G401.6 (cell line): ENCODE results near the gene LMBR1.
"Not testable (repeated sequence)": the region's sequence is repeated elsewhere in the genome, so short reads cannot be mapped to it uniquely, and the experiment has no call there.

Source experiments
- FAIRE-seq: peaks from 2 replicates; lab custom pipeline; 2012; peaks lifted over from hg19 to GRCh38; lab: Jason Lieb, UNC

Gene LMBR1

GRCh38 chr7:156906200-156906649 lies 13.2 kb upstream of the LMBR1 start:
- no peak for FAIRE-seq

GRCh38 chr7:156903232-156903909 lies 10.4 kb upstream of the LMBR1 start:
- FAIRE-seq = no peak

GRCh38 chr7:156900093-156900492 lies 7.1 kb upstream of the LMBR1 start:
- not testable (repeated sequence) for FAIRE-seq

GRCh38 chr7:156898938-156899337 lies 6.0 kb upstream of the LMBR1 start:
- no peak for FAIRE-seq

- no peak for FAIRE-seq
These were observed 4.7 kb upstream of the LMBR1 start for GRCh38 chr7:156897673-156898072.

- no peak for FAIRE-seq
These were observed 3.5 kb upstream of the LMBR1 start for GRCh38 chr7:156896388-156897022.

- no peak for FAIRE-seq
These were observed 2.2 kb upstream of the LMBR1 start for GRCh38 chr7:156895024-156895780.

GRCh38 chr7:156892081-156892800 lies 742 bp downstream of the LMBR1 start:
- FAIRE-seq = no peak

GRCh38 chr7:156889746-156890145 lies 3.2 kb downstream of the LMBR1 start:
- FAIRE-seq = no peak

- no peak for FAIRE-seq
These were observed 3.9 kb downstream of the LMBR1 start for GRCh38 chr7:156889089-156889488.

- no peak for FAIRE-seq
These were observed 6.8 kb downstream of the LMBR1 start for GRCh38 chr7:156886020-156886795.

- no peak for FAIRE-seq
These were observed 11.3 kb downstream of the LMBR1 start for GRCh38 chr7:156881679-156882078.

- FAIRE-seq = no peak
These were observed 17.2 kb downstream of the LMBR1 start for GRCh38 chr7:156875766-156876165.

GRCh38 chr7:156868363-156868762 lies 24.6 kb downstream of the LMBR1 start:
- FAIRE-seq = not testable (repeated sequence)

- FAIRE-seq = no peak
These were observed 27.5 kb downstream of the LMBR1 start for GRCh38 chr7:156865493-156865892.

GRCh38 chr7:156862022-156862421 lies 31.0 kb downstream of the LMBR1 start:
- not testable (repeated sequence) for FAIRE-seq

- FAIRE-seq = no peak
These were observed 31.8 kb downstream of the LMBR1 start for GRCh38 chr7:156861212-156861611.

GRCh38 chr7:156860099-156860498 lies 32.9 kb downstream of the LMBR1 start:
- not testable (repeated sequence) for FAIRE-seq

GRCh38 chr7:156858523-156858922 lies 34.5 kb downstream of the LMBR1 start:
- FAIRE-seq = no peak

- FAIRE-seq = peak; percentile 19
These were observed 35.2 kb downstream of the LMBR1 start for GRCh38 chr7:156857757-156858156.

- FAIRE-seq = no peak
These were observed 38.3 kb downstream of the LMBR1 start for GRCh38 chr7:156854654-156855053.

GRCh38 chr7:156848979-156849378 lies 44.0 kb downstream of the LMBR1 start:
- no peak for FAIRE-seq
